Stimulated activated CD8-positive, alpha-beta memory T cell treated with anti-CD3 and anti-CD28 coated beads, Interleukin-15, amount 100 ng/mL, for 1 hour (primary cell): ENCODE results near the gene EEF1G.
A peak's percentile ranks its signal among the peaks of the same experiment; 100 is the strongest.
"Not testable (repeated sequence)": the region's sequence is repeated elsewhere in the genome, so short reads cannot be mapped to it uniquely, and the experiment has no call there.

ENCODE experiments used
- DNase-seq: peaks from one replicate; pipeline ENCODE4 v3.0.0-alpha.2; 2020; ENCODE audit warnings: low read depth

Gene EEF1G

GRCh38 chr11:62573592-62574362, at the start of gene EEF1G:
Gene EEF1G (minus strand): TSS chr11:62573891. CDS start chr11:62573842, 49 bp downstream.
- peak; percentile 92 for DNase-seq

- DNase-seq = no peak
Observed at GRCh38 chr11:62622476-62623089, 48.9 kb upstream of the EEF1G start.

GRCh38 chr11:62621567-62622470, 48.1 kb upstream of the EEF1G start, which contains the start of gene B3GAT3:
Gene B3GAT3 (minus strand): TSS chr11:62621986. CDS start chr11:62621947, 39 bp downstream.
- DNase-seq = peak; percentile 91

GRCh38 chr11:62621027-62621566, 47.4 kb upstream of the EEF1G start:
- DNase-seq = no peak

- not testable (repeated sequence) for DNase-seq
Observed at GRCh38 chr11:62616957-62617356, 43.3 kb upstream of the EEF1G start.

GRCh38 chr11:62615521-62615920, 41.8 kb upstream of the EEF1G start:
- DNase-seq = no peak

GRCh38 chr11:62614275-62614674, 40.6 kb upstream of the EEF1G start:
- no peak for DNase-seq

- no peak for DNase-seq
Observed at GRCh38 chr11:62613291-62613778, 39.6 kb upstream of the EEF1G start.

- DNase-seq = peak; percentile 77
Observed at GRCh38 chr11:62612366-62613290, 38.9 kb upstream of the EEF1G start, which contains the start of the genes EML3 and ROM1. Gene EML3 (minus strand): TSS chr11:62612775. CDS start chr11:62612457, 318 bp downstream. Gene ROM1 (plus strand): TSS chr11:62613257. CDS start chr11:62613282, 25 bp downstream.

GRCh38 chr11:62611705-62612365, 38.1 kb upstream of the EEF1G start:
- DNase-seq = no peak

- DNase-seq = no peak
Observed at GRCh38 chr11:62610814-62611704, 37.4 kb upstream of the EEF1G start.

- no peak for DNase-seq
Observed at GRCh38 chr11:62610403-62610802, 36.7 kb upstream of the EEF1G start.

- no peak for DNase-seq
Observed at GRCh38 chr11:62608776-62609175, 35.1 kb upstream of the EEF1G start.

- DNase-seq = no peak
Observed at GRCh38 chr11:62607714-62608113, 34.0 kb upstream of the EEF1G start.

GRCh38 chr11:62605902-62606301, 32.2 kb upstream of the EEF1G start:
- DNase-seq = no peak

- DNase-seq = no peak
Observed at GRCh38 chr11:62605467-62605866, 31.8 kb upstream of the EEF1G start.

GRCh38 chr11:62604460-62605120, 30.9 kb upstream of the EEF1G start:
- no peak for DNase-seq

GRCh38 chr11:62603776-62604299, 30.1 kb upstream of the EEF1G start:
- DNase-seq = no peak
